Stimulated activated CD4-positive, alpha-beta T cell treated with anti-CD3 and anti-CD28 coated beads, Interleukin-12 subunit alpha, Interleukin-12 subunit beta, amount 100 ng/mL, for 4 hours (primary cell): ENCODE results near the gene RPL29.
"Not testable (repeated sequence)": the region's sequence is repeated elsewhere in the genome, so short reads cannot be mapped to it uniquely, and the experiment has no call there.

Experiments used
- DNase-seq: peaks from one replicate; pipeline ENCODE4 v3.0.0-alpha.2; 2020

Gene RPL29

GRCh38 chr3:51995346-51996163 is at the start of gene RPL29:
Gene RPL29, minus strand, starts transcription at chr3:51995895. Its CDS starts 434 bp downstream, at chr3:51995461.
- DNase-seq = peak; percentile 83

GRCh38 chr3:52044869-52045619 is 49.3 kb upstream of the RPL29 start:
- DNase-seq = no peak

GRCh38 chr3:52043750-52044149 is 48.1 kb upstream of the RPL29 start:
- no peak for DNase-seq

GRCh38 chr3:52043039-52043438 is 47.3 kb upstream of the RPL29 start:
- not testable (repeated sequence) for DNase-seq

- DNase-seq = no peak
Observed at GRCh38 chr3:52041118-52041731, 45.5 kb upstream of the RPL29 start.

- no peak for DNase-seq
Observed at GRCh38 chr3:52040600-52040999, 44.9 kb upstream of the RPL29 start.

DNA sequence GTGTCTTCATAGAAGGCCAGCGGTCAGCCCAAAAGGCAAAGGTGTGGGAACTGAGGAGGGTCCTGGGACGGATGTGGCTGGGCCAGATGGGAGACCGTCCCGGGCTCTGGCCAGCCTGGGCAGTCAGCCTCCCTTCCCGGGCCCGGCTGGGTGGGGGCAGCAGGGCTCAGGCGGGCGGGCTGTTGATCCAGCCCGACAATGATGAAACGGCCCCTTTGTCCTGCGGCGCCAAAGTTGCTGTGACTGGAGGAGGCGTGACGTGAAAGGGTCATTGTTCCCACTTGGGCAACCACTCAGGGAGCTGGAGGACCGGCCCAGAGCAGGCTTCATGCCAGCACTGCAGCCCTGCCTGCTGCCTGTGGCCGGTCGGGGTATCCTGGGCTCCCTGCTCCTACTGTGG is 44.2 kb upstream of the RPL29 start:
- no peak for DNase-seq

GRCh38 chr3:52039426-52039825 is 43.7 kb upstream of the RPL29 start:
- no peak for DNase-seq

DNA sequence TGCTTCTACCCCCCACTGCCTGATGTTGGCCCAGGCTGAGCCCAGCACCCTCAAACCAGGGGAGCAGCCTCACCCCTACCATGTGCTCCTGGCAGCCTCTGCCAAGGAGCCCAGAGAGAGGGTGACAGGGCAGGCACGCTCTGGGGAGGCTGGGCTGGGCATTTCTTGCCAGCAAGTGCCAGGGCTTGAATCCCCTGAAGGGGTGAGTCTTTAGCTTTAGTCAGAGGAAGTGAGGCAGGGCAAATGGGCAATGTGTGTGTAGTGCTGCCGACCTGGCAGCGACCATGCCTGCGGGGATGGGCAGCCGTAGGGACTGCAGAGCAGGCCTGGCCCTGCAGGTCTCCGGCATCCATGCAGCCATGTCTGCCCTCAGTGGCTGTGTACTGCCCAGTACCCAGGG is 42.5 kb upstream of the RPL29 start:
- no peak for DNase-seq

- DNase-seq = no peak
Observed at GRCh38 chr3:52037291-52037690, 41.6 kb upstream of the RPL29 start.

- DNase-seq = no peak
Observed at GRCh38 chr3:52036829-52037228, 41.1 kb upstream of the RPL29 start.

DNA sequence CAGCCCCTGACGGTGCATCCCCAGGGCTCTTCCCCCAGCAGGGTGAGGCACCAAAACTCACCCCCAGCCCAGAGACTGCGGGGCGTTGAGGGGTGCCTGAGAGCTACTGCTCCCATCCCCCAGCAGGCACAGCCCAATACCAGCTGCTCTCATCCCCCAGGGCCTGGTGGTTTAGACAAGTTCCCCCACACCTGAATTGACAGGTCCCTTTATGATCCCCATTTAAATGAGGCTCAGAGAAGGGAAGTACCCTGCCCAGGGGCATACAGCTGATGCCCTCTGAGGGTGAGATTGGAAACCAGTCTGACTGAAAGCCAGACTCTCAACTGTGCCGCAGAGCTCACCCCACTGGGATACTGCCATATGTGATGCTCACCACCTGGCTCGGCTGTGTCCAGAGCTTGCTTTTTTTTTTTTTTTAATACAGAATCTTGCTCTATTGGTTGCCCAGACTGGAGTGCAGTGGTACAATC is 40.6 kb upstream of the RPL29 start:
- no peak for DNase-seq

DNA sequence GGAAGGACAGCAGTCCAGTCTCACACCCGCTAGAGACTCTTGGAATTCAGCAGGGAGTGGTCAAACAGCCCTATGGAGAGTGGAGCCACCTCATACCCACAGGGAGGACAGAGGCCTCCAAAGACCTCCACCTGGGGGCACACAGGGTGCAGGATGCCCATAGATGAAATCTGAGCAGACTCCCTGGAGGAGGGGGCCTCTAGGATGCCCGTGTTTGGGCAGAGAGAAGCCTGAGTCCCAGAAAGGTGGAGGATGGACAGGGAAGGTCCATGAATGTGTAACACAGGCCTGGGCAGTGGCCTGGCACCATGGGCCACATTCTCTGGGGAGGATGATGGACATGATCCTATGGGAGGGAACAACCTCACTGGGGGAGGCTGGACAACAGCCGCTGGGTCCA is 39.0 kb upstream of the RPL29 start:
- DNase-seq = no peak

DNA sequence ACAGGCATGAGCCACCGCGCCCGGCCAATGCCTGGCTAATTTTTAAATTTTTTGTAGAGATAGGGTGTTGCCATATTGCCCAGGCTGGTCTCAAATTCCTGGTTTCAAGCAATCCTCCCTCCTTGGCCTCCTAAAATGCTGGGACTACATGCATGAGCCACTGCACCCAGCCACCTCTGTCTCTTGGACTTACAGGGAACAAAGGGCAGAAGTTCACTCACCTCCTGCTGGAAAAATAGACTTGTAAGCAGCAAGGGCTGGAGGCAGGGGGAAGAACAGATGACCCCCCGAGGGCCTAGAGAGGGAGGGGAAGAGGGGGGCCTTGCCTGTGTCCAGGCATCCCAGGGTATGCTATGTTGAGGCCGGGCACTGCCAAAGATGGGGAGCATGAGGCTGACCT is 38.5 kb upstream of the RPL29 start:
- no peak for DNase-seq

- not testable (repeated sequence) for DNase-seq
Observed at GRCh38 chr3:52033748-52034147, 38.1 kb upstream of the RPL29 start.

GRCh38 chr3:52032702-52033408 is 37.2 kb upstream of the RPL29 start:
- DNase-seq = no peak

- no peak for DNase-seq
Observed at GRCh38 chr3:52031896-52032295, 36.2 kb upstream of the RPL29 start.

DNA sequence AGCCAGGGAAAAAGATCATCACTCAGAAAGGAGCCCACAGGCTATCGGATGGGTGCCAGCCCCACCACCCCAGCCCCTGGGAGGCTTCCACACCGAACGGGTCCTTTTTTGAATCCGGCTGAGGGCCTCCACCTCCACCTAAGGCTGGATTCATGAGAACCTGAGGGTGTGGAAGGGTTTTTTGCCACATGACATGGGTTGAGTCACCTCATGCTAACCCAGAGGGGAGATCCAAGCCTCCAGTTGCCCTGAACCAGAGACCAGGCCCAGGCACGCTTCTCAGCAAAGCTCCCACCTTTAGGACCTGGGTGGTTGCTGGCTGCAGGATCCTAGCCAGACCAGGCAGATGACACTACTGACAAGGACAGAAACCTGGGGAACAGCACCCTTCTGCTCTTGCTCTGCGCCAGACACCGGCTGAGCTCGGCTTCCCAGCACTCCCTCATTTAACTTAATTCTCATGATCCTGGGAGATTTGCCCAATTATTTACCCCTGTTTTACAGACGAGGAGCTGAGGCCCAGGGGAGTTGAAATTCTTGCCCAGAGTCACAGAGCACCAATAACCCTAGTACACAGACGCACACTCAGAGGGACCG is 35.1 kb upstream of the RPL29 start:
- DNase-seq = no peak

DNA sequence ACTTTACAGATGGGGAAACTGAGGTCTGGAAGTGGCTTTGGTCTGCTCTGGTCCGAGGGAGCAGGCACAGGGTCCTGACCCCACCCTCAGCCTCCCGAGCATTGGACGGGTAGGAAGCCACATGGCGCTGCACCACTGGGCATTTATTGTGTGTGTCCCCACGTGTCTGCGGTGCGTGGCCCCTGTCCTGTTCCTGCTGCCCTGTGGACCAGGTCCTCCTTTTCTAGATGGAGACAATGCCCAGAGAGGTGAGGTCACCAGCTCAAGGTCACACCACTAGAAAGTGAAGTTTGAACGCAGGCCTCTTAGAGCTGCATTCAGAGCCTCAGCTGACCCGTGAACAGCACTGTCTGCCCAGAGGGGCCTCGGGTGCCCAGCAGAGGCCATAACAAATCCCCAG is 33.8 kb upstream of the RPL29 start:
- DNase-seq = no peak

- no peak for DNase-seq
Observed at GRCh38 chr3:52029053-52029452, 33.4 kb upstream of the RPL29 start.

DNA sequence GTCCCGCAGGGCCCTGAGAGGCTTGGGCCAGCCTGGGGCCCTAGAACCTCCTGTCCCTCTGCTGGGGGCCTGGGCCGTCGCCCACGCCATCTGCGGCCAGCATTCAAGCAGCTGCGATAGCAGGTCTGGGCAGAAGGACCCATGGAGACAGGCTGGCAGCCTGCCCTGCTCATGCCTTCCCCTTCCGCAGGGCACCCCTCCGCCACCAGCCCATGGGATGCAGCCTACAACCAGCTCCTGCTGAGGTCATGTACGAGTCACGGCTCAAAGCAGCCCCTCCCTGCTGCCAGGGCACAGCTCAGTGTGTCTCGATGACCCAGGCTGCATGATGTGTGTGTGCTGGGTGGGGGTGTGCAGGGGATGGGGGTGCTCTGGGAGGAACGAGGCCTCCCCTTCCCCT is 32.9 kb upstream of the RPL29 start:
- no peak for DNase-seq

DNA sequence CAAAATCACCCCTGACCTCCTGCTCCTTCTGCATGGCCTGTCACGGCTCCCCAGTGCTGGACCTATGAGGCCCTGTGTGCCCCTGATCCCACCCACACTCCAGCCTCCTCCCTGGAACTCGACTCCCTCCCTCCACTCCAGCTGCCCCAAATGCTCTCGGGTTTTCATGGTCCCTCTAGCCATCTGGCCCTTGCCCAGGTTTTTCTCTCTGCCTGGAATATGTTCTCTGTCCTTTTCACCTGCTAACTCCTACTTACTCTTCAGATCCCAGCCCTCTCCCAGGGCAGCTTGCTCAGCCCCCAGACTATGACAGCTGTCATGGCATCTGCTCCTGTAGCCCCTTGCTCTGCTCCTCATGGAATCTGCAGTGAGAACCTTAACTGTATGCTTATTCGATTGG is 30.3 kb upstream of the RPL29 start:
- no peak for DNase-seq

GRCh38 chr3:52025453-52025852 is 29.8 kb upstream of the RPL29 start:
- no peak for DNase-seq
